Activated T-helper 2 cell treated with anti-CD3 and anti-CD28 coated beads, Interferon-gamma antibody, Interleukin-2, Interleukin-4, amounts not matched to agents 10 μg/mL and 5 μg/mL and 100 μg/mL, durations not matched to agents 14 hours and 24 hours and 36 hours (primary cell): ENCODE data around the gene MACF1. TPM values are rescaled to one million over a fixed set of nuclear protein-coding genes. Genes with fewer than 3 reads are reported as not detected.

ENCODE experiments used
- DNase-seq: peaks from one replicate; pipeline ENCODE4 v3.0.0; 2021; ENCODE audit warnings: low spot score
- H3K27ac Mint-ChIP-seq: one replicate; pipeline ENCODE4 v1.8.0; 2021; ENCODE audit warnings: mixed read lengths
- H3K27me3 Mint-ChIP-seq: one replicate; pipeline ENCODE4 v1.8.0; 2021; ENCODE audit warnings: low read depth, mixed read lengths
- H3K36me3 Mint-ChIP-seq: one replicate; pipeline ENCODE4 v1.8.0; 2021; ENCODE audit warnings: low read depth, mixed read lengths
- H3K4me1 Mint-ChIP-seq: one replicate; pipeline ENCODE4 v1.8.0; 2021; ENCODE audit warnings: low read depth, mixed read lengths
- H3K4me3 Mint-ChIP-seq: one replicate; pipeline ENCODE4 v1.8.0; 2021; ENCODE audit warnings: low read depth, mild to moderate bottlenecking, moderate library complexity, mixed read lengths
- H3K9me3 Mint-ChIP-seq: one replicate; pipeline ENCODE4 v1.8.0; 2021; ENCODE audit warnings: mixed read lengths
- intact Hi-C: fragments of 100-400 bp; cut with micrococcal nuclease; formaldehyde crosslinking; loops from one replicate; pipeline ENCODE4 v1.15.1; 2023
- total RNA-seq: library from RNA; stranded (reverse); gene quantifications from 2 replicates; pipeline ENCODE4 v1.2.3, GENCODE V29; 2022

Gene MACF1
- total RNA-seq, 1 donor from 2014 or later, result 212 TPM

GRCh38 chr1:39266269-39266668 is 61.8 kb downstream of the MACF1 start:
- H3K36me3 Mint-ChIP-seq, result peaks cover 47% of the 10 kb centered on the region
- H3K9me3 Mint-ChIP-seq, result no peaks in the 10 kb centered on the region
- peaks cover 70% of the 10 kb centered on the region for H3K4me1 Mint-ChIP-seq
- H3K27me3 Mint-ChIP-seq, result no peaks in the 10 kb centered on the region
- no peak for DNase-seq
- no peak overlapping the region for H3K4me3 Mint-ChIP-seq
- no peak overlapping the region for H3K27ac Mint-ChIP-seq
- intact Hi-C loops, result no loop called here

GRCh38 chr1:39266792-39267191 is 62.3 kb downstream of the MACF1 start:
- Mint-ChIP-seq H3K36me3 (peaks cover 44% of the 10 kb centered on the region), H3K4me3 (no peak overlapping the region), H3K27ac (peak overlapping the region; percentile 8), H3K4me1 (peaks cover 68% of the 10 kb centered on the region), H3K9me3 (no peaks in the 10 kb centered on the region), H3K27me3 (no peaks in the 10 kb centered on the region)
- intact Hi-C loops, result no loop called here
- no peak for DNase-seq

- peaks cover 33% of the 10 kb centered on the region for H3K36me3 Mint-ChIP-seq
- peak overlapping the region; percentile 78 for H3K27ac Mint-ChIP-seq
- peak overlapping the region; percentile 51 for H3K4me3 Mint-ChIP-seq
- peaks cover 66% of the 10 kb centered on the region for H3K4me1 Mint-ChIP-seq
- no peaks in the 10 kb centered on the region for H3K27me3 Mint-ChIP-seq
- intact Hi-C loops, result no loop called here
- H3K9me3 Mint-ChIP-seq, result no peaks in the 10 kb centered on the region
- DNase-seq, result no peak
Observed at GRCh38 chr1:39268112-39268581, 63.7 kb downstream of the MACF1 start.

- DNase-seq, result no peak
- no peaks in the 10 kb centered on the region for H3K9me3 Mint-ChIP-seq
- H3K4me1 Mint-ChIP-seq, result peaks cover 64% of the 10 kb centered on the region
- peak overlapping the region; percentile 78 for H3K27ac Mint-ChIP-seq
- no peak overlapping the region for H3K4me3 Mint-ChIP-seq
- intact Hi-C loops, result no loop called here
- peaks cover 33% of the 10 kb centered on the region for H3K36me3 Mint-ChIP-seq
- H3K27me3 Mint-ChIP-seq, result no peaks in the 10 kb centered on the region
Observed at GRCh38 chr1:39268906-39269305, 64.4 kb downstream of the MACF1 start.

- Mint-ChIP-seq H3K27ac (peak overlapping the region; percentile 68), H3K27me3 (no peaks in the 10 kb centered on the region), H3K36me3 (peaks cover 31% of the 10 kb centered on the region), H3K4me3 (no peak overlapping the region), H3K9me3 (no peaks in the 10 kb centered on the region), H3K4me1 (peaks cover 64% of the 10 kb centered on the region)
- intact Hi-C loops, result no loop called here
- DNase-seq, result no peak
Observed at GRCh38 chr1:39269349-39269748, 64.9 kb downstream of the MACF1 start.

GRCh38 chr1:39269791-39270342 is 65.4 kb downstream of the MACF1 start:
- H3K9me3 Mint-ChIP-seq, result no peaks in the 10 kb centered on the region
- H3K27me3 Mint-ChIP-seq, result no peaks in the 10 kb centered on the region
- peak overlapping the region; percentile 9 for H3K4me3 Mint-ChIP-seq
- H3K36me3 Mint-ChIP-seq, result peaks cover 33% of the 10 kb centered on the region
- peaks cover 64% of the 10 kb centered on the region for H3K4me1 Mint-ChIP-seq
- DNase-seq, result no peak
- peak overlapping the region; percentile 68 for H3K27ac Mint-ChIP-seq
- intact Hi-C loops, result no loop called here

GRCh38 chr1:39270368-39270767 is 65.9 kb downstream of the MACF1 start:
- H3K27ac Mint-ChIP-seq, result peak overlapping the region; percentile 68
- peak overlapping the region; percentile 9 for H3K4me3 Mint-ChIP-seq
- H3K36me3 Mint-ChIP-seq, result peaks cover 33% of the 10 kb centered on the region
- H3K27me3 Mint-ChIP-seq, result no peaks in the 10 kb centered on the region
- H3K9me3 Mint-ChIP-seq, result no peaks in the 10 kb centered on the region
- intact Hi-C loops, result no loop called here
- no peak for DNase-seq
- H3K4me1 Mint-ChIP-seq, result peaks cover 60% of the 10 kb centered on the region

GRCh38 chr1:39272027-39272797 is 67.7 kb downstream of the MACF1 start:
- intact Hi-C loops, result no loop called here
- Mint-ChIP-seq H3K27me3 (no peaks in the 10 kb centered on the region), H3K27ac (peak overlapping the region; percentile 47), H3K9me3 (no peaks in the 10 kb centered on the region), H3K4me3 (no peak overlapping the region), H3K4me1 (peaks cover 51% of the 10 kb centered on the region), H3K36me3 (peaks cover 33% of the 10 kb centered on the region)
- DNase-seq, result no peak

GRCh38 chr1:39272798-39273469 is 68.4 kb downstream of the MACF1 start:
- H3K36me3 Mint-ChIP-seq, result peaks cover 32% of the 10 kb centered on the region
- no peak for DNase-seq

GRCh38 chr1:39275836-39276507 is 71.5 kb downstream of the MACF1 start:
- Mint-ChIP-seq H3K36me3 (peaks cover 9% of the 10 kb centered on the region), H3K4me1 (peaks cover 27% of the 10 kb centered on the region), H3K27ac (no peak overlapping the region), H3K9me3 (no peaks in the 10 kb centered on the region), H3K27me3 (no peaks in the 10 kb centered on the region), H3K4me3 (no peak overlapping the region)
- intact Hi-C loops, result no loop called here
- DNase-seq, result no peak

More at GRCh38 chr1:39272798-39273469, 68.4 kb downstream of the MACF1 start:
- peaks cover 55% of the 10 kb centered on the region for H3K4me1 Mint-ChIP-seq
- no peak overlapping the region for H3K4me3 Mint-ChIP-seq
- no peak overlapping the region for H3K27ac Mint-ChIP-seq
- intact Hi-C loops, result no loop called here
- no peaks in the 10 kb centered on the region for H3K9me3 Mint-ChIP-seq
- no peaks in the 10 kb centered on the region for H3K27me3 Mint-ChIP-seq

GRCh38 chr1:39277879-39278278 is 73.4 kb downstream of the MACF1 start:
- Mint-ChIP-seq H3K4me3 (no peak overlapping the region), H3K27ac (no peak overlapping the region), H3K4me1 (peaks cover 15% of the 10 kb centered on the region), H3K27me3 (no peaks in the 10 kb centered on the region), H3K9me3 (no peaks in the 10 kb centered on the region), H3K36me3 (peaks cover 14% of the 10 kb centered on the region)
- intact Hi-C loops, result no loop called here
- no peak for DNase-seq

- intact Hi-C loops, result no loop called here
- Mint-ChIP-seq H3K9me3 (no peaks in the 10 kb centered on the region), H3K27ac (peak overlapping the region; percentile 5), H3K27me3 (no peaks in the 10 kb centered on the region), H3K4me1 (peaks cover 8% of the 10 kb centered on the region), H3K36me3 (peaks cover 49% of the 10 kb centered on the region), H3K4me3 (no peak overlapping the region)
- DNase-seq, result no peak
Observed at GRCh38 chr1:39282537-39283216, 78.2 kb downstream of the MACF1 start.
